DOHH2 (cell line): ENCODE results near the gene IBA57.

ENCODE experiments used
- H3F3A ChIP-seq: fragments of 200-600 bp; sonication (generic), shearing (Covaris generic); 2 replicates; pipeline ENCODE4 v1.6.0; 2016; ENCODE audit warnings: antibody characterized with exemption, mild to moderate bottlenecking; ENCODE audit not compliant: control insufficient read depth, insufficient read depth
- H3K27ac ChIP-seq: fragments of 200-600 bp; sonication (generic); 2 replicates; pipeline ENCODE4 v1.5.1; 2014; ENCODE audit warnings: low read depth, mild to moderate bottlenecking, low read length, moderate library complexity
- H3K27me3 ChIP-seq: fragments of 200-600 bp; sonication (generic); 2 replicates; pipeline ENCODE4 v1.6.1; 2014; ENCODE audit warnings: mild to moderate bottlenecking, low read length, mixed read lengths; ENCODE audit not compliant: control insufficient read depth
- H3K36me3 ChIP-seq: fragments of 200-600 bp; sonication (generic); 2 replicates; pipeline ENCODE4 v1.6.1; 2014; ENCODE audit warnings: mild to moderate bottlenecking, low read length, moderate library complexity, mixed read lengths; ENCODE audit not compliant: control insufficient read depth
- H3K4me1 ChIP-seq: fragments of 200-600 bp; sonication (generic); 2 replicates; pipeline ENCODE4 v1.6.1; 2014; ENCODE audit warnings: mild to moderate bottlenecking, low read length, mixed read lengths; ENCODE audit not compliant: control insufficient read depth
- H3K4me2 ChIP-seq: fragments of 200-600 bp; sonication (generic); 2 replicates; pipeline ENCODE4 v1.6.0; 2014; ENCODE audit warnings: mild to moderate bottlenecking, low read length, moderate library complexity
- H3K4me3 ChIP-seq: fragments of 200-600 bp; sonication (generic); 2 replicates; pipeline ENCODE4 v1.5.1; 2014; ENCODE audit warnings: mild to moderate bottlenecking, low read length, mixed read lengths
- H3K79me2 ChIP-seq: fragments of 200-600 bp; sonication (generic); 2 replicates; pipeline ENCODE4 v1.6.1; 2014; ENCODE audit warnings: mild to moderate bottlenecking, low read length, mixed read lengths; ENCODE audit not compliant: control insufficient read depth
- H3K9me2 ChIP-seq: fragments of 200-600 bp; sonication (generic); replicated peaks from 2 replicates; pipeline ENCODE4 v1.6.1; 2014; ENCODE audit warnings: mild to moderate bottlenecking, low read length, mixed read lengths; ENCODE audit not compliant: control insufficient read depth
- H3K9me3 ChIP-seq: fragments of 200-600 bp; sonication (generic); 2 replicates; pipeline ENCODE4 v1.6.1; 2014; ENCODE audit warnings: antibody characterized with exemption, low read length, mixed read lengths; ENCODE audit not compliant: control insufficient read depth, insufficient read depth
- H4K20me1 ChIP-seq: fragments of 200-600 bp; sonication (generic); 2 replicates; pipeline ENCODE4 v1.6.0; 2014; ENCODE audit warnings: low read depth, mild to moderate bottlenecking, antibody characterized with exemption, low read length, moderate library complexity; ENCODE audit not compliant: control insufficient read depth, insufficient read depth
- EZH2phosphoT487 ChIP-seq: fragments of 200-600 bp; sonication (generic); IDR thresholded peaks from 2 replicates; pipeline ENCODE4 v1.6.1; 2017; ENCODE audit warnings: borderline replicate concordance, mild to moderate bottlenecking, antibody characterized with exemption, low read length, moderate library complexity, mixed read lengths
- TF ChIP-seq, protein P1 (sequence below): fragments of 200-600 bp; sonication (generic); IDR thresholded peaks from one replicate; pipeline ENCODE4 v1.5.1; 2014; ENCODE audit warnings: antibody characterized with exemption, mild to moderate bottlenecking, low read depth, low read length; ENCODE audit not compliant: poor library complexity, severe bottlenecking

IBA57 gene

GRCh38 chr1:228209657-228210056 lies 44.1 kb downstream of the IBA57 start:
- Histone ChIP-seq H4K20me1 (no peaks in the 10 kb centered on the region), H3K79me2 (no peaks in the 10 kb centered on the region), H3K27ac (no peak overlapping the region), H3K4me2 (no peak overlapping the region), H3K4me1 (peaks cover 4% of the 10 kb centered on the region; the same call in 1 of the 2 replicates), H3K27me3 (no peaks in the 10 kb centered on the region), H3K36me3 (no peaks in the 10 kb centered on the region), H3F3A (no peaks in the 10 kb centered on the region), H3K9me2 (no peaks in the 10 kb centered on the region), H3K9me3 (no peaks in the 10 kb centered on the region), H3K4me3 (no peak overlapping the region)
- TF ChIP-seq EZH2phosphoT487 = no peak
- TF ChIP-seq, protein P1, sequence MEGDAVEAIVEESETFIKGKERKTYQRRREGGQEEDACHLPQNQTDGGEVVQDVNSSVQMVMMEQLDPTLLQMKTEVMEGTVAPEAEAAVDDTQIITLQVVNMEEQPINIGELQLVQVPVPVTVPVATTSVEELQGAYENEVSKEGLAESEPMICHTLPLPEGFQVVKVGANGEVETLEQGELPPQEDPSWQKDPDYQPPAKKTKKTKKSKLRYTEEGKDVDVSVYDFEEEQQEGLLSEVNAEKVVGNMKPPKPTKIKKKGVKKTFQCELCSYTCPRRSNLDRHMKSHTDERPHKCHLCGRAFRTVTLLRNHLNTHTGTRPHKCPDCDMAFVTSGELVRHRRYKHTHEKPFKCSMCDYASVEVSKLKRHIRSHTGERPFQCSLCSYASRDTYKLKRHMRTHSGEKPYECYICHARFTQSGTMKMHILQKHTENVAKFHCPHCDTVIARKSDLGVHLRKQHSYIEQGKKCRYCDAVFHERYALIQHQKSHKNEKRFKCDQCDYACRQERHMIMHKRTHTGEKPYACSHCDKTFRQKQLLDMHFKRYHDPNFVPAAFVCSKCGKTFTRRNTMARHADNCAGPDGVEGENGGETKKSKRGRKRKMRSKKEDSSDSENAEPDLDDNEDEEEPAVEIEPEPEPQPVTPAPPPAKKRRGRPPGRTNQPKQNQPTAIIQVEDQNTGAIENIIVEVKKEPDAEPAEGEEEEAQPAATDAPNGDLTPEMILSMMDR = no peak

GRCh38 chr1:228210076-228210651 lies 44.6 kb downstream of the IBA57 start:
- H3K9me2 ChIP-seq = no peaks in the 10 kb centered on the region
- no peaks in the 10 kb centered on the region for H3F3A ChIP-seq
- H3K4me3 ChIP-seq = no peak overlapping the region
- H3K36me3 ChIP-seq = no peaks in the 10 kb centered on the region
- no peak overlapping the region for H3K4me2 ChIP-seq
- no peaks in the 10 kb centered on the region for H4K20me1 ChIP-seq
- H3K27ac ChIP-seq = no peak overlapping the region
- H3K9me3 ChIP-seq = no peaks in the 10 kb centered on the region
- H3K79me2 ChIP-seq = no peaks in the 10 kb centered on the region
- TF ChIP-seq EZH2phosphoT487 = no peak
- TF ChIP-seq, protein P1 = no peak
- H3K4me1 ChIP-seq = peaks cover 4% of the 10 kb centered on the region; the same call in 1 of the 2 replicates
- no peaks in the 10 kb centered on the region for H3K27me3 ChIP-seq

DNA sequence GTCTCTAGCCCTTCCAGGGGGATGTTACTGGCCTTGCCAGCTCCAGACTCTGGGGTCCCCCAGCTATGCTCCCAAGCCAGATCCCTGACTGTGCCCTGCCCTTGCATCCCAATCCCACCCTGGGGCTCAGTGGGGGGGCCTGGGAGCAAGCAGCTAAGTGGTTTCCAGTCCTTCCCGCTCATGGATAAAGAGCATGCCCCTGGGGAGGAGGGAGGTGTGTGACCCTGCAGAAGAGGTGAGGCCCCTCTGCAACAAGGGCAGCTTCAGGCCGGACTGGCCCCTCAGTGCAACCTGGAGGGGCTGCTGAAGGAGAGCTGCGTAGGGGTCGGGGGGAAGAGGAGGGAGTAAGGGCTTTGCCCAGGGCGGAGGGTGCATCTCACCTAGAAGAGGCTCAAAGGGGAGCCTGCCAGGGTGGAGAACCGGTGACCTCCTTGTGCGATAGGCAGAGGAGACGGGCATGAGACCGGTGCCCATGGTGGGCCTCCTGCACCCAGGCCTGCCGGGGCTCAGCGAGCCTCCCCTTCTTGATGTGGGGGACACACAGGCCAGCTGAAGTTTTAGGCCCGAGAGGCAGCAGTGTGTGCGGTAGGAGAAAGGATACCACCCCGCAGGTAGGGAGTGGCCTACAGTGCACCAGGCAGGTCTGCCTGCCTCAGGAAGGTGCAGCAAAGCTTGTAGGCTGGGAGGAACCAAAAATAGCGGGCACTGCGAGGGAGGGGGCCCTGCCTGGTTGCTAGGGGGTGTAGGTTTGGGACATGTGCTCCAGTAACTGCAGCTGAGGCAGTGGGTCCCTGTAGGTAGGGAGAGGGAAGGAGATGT lies 45.3 kb downstream of the IBA57 start:
- Histone ChIP-seq H3K4me2 (no peak overlapping the region), H3K4me1 (peaks cover 4% of the 10 kb centered on the region; the same call in 1 of the 2 replicates), H3K4me3 (no peak overlapping the region), H3K9me3 (no peaks in the 10 kb centered on the region), H3K36me3 (no peaks in the 10 kb centered on the region), H3K79me2 (no peaks in the 10 kb centered on the region), H3K9me2 (no peaks in the 10 kb centered on the region), H4K20me1 (no peaks in the 10 kb centered on the region), H3K27me3 (no peaks in the 10 kb centered on the region), H3F3A (no peaks in the 10 kb centered on the region), H3K27ac (no peak overlapping the region)
- TF ChIP-seq, protein P1 = no peak
- no peak for TF ChIP-seq EZH2phosphoT487
